ENCODE data around the gene HERC2. TPM values are rescaled to one million over a fixed set of nuclear protein-coding genes. Genes with fewer than 3 reads are reported as not detected.

The HERC2 gene
- total and polyA plus RNA-seq, 2 of the 4 experiments (the other 2 are of a cell fraction), result 20.8 to 28.9 TPM

- Histone ChIP-seq H3K18ac (ENCODE audit: low read depth, low read length) (no peak overlapping the region), H2BK20ac (ENCODE audit: low read depth, low read length) (no peak overlapping the region), H3K9me3 (ENCODE audit: control insufficient read depth, insufficient read depth, low read length) (no peaks in the 10 kb centered on the region), H3K4me2 (ENCODE audit: low read depth, low read length) (no peak overlapping the region), H4K8ac (ENCODE audit: low read depth in 2 of 2, low read length in 2 of 2) (no peak overlapping the region), H3K9ac (ENCODE audit: low read depth, low read length) (no peak overlapping the region), H3K27ac (ENCODE audit: insufficient read depth, low read length) (no peak overlapping the region), H3K56ac (ENCODE audit: extremely low read depth, insufficient read depth, low read length) (no peak overlapping the region), H3K36me3 (ENCODE audit: control insufficient read depth, insufficient read depth, low read length) (peaks cover 13% of the 10 kb centered on the region), H3K9me1 (ENCODE audit: insufficient read depth, low read length) (no peaks in the 10 kb centered on the region), H2AK5ac (ENCODE audit: low read depth, low read length) (no peak overlapping the region), H2AK9ac (replicated peaks; ENCODE audit: low read depth, low read length, poor library complexity) (no peak overlapping the region), H2AFZ (replicated peaks; ENCODE audit: low read length, poor library complexity) (no peak overlapping the region), H2BK120ac (ENCODE audit: low read depth, low read length) (no peak overlapping the region), H3K4me1 (ENCODE audit: control insufficient read depth, insufficient read depth, low read length) (no peaks in the 10 kb centered on the region), H4K5ac (ENCODE audit: low read depth, low read length) (no peak overlapping the region), H3K27me3 (ENCODE audit: control insufficient read depth, insufficient read depth, low read length) (no peaks in the 10 kb centered on the region), H3K4me3 (ENCODE audit: insufficient read depth, low read depth, low read length) (no peak overlapping the region), H3K23ac (ENCODE audit: low read depth, low read length) (no peak overlapping the region), H4K91ac (ENCODE audit: insufficient read depth, low read depth, low read length) (no peak overlapping the region), H2BK15ac (ENCODE audit: low read depth, low read length) (no peak overlapping the region), H3K14ac (replicated peaks; ENCODE audit: low read depth, low read length) (no peak overlapping the region), H3K79me1 (ENCODE audit: low read depth in 1 of 2, low read length in 2 of 2) (no peaks in the 10 kb centered on the region), H3K4ac (ENCODE audit: low read depth, low read length) (no peak overlapping the region), H2BK5ac (ENCODE audit: low read depth, low read length, poor library complexity, severe bottlenecking) (no peak overlapping the region), H4K20me1 (ENCODE audit: insufficient read depth, low read length) (no peaks in the 10 kb centered on the region)
- in situ Hi-C loops (cut with MboI; ENCODE audit: low sequenced_read_pairs), result no loop called here
- BruUV-seq (replicated peaks), result no TSS peak
- CTCF ChIA-PET, result no interaction called here
- DNase-seq (no peak), ATAC-seq (ENCODE audit: low read depth) (no peak)
- TF ChIP-seq CEBPB (IDR thresholded peaks at IDR 0.05; ENCODE audit: low read depth, low read length) (no peak), MAZ (IDR thresholded peaks at IDR 0.05; ENCODE audit: borderline replicate concordance, low read depth, low read length) (no peak), BHLHE40 (IDR thresholded peaks at IDR 0.05; ENCODE audit: low read depth, low read length) (no peak), ELK1 (IDR thresholded peaks at IDR 0.05; ENCODE audit: borderline replicate concordance, low read depth, low read length) (no peak), RAD21 (IDR thresholded peaks at IDR 0.05; ENCODE audit: low read length) (no peak), RCOR1 (IDR thresholded peaks at IDR 0.05; ENCODE audit: insufficient replicate concordance, low read length) (no peak), POLR2A (IDR thresholded peaks at IDR 0.05; ENCODE audit: low read depth, low read length) (no peak), SMC3 (IDR thresholded peaks at IDR 0.05; ENCODE audit: low read depth, low read length) (no peak)
- TF ChIP-seq, protein P1, sequence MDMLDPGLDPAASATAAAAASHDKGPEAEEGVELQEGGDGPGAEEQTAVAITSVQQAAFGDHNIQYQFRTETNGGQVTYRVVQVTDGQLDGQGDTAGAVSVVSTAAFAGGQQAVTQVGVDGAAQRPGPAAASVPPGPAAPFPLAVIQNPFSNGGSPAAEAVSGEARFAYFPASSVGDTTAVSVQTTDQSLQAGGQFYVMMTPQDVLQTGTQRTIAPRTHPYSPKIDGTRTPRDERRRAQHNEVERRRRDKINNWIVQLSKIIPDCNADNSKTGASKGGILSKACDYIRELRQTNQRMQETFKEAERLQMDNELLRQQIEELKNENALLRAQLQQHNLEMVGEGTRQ (IDR thresholded peaks at IDR 0.05; ENCODE audit: low read depth, low read length), result no peak
- POLR2A ChIA-PET (ENCODE audit: unreplicated experiment), result no interaction called here
- dilution Hi-C loops (cut with HindIII; ENCODE audit: low sequenced_read_pairs, unreplicated experiment), result no loop called here
- 86% methylated on average over 1 of the region's 6 CpGs; no CpG with 5 or more reads in 1 of the 2 experiments for WGBS, 2 experiments (ENCODE audit: extremely low coverage in 2 of 2, insufficient read length in 1 of 2)
- intact Hi-C loops (cut with micrococcal nuclease), result no loop called here
These were observed 113.4 kb downstream of the HERC2 start for GRCh38 chr15:28208583-28208982.
